GM19455 (cell line): ENCODE data around the gene SYNDIG1.

Source experiments
- ATAC-seq: cut with Tn5 transposase; IDR thresholded peaks from one replicate; pipeline ENCODE4 v1.9.1; 2021; ENCODE audit not compliant: unreplicated experiment

Gene SYNDIG1

DNA sequence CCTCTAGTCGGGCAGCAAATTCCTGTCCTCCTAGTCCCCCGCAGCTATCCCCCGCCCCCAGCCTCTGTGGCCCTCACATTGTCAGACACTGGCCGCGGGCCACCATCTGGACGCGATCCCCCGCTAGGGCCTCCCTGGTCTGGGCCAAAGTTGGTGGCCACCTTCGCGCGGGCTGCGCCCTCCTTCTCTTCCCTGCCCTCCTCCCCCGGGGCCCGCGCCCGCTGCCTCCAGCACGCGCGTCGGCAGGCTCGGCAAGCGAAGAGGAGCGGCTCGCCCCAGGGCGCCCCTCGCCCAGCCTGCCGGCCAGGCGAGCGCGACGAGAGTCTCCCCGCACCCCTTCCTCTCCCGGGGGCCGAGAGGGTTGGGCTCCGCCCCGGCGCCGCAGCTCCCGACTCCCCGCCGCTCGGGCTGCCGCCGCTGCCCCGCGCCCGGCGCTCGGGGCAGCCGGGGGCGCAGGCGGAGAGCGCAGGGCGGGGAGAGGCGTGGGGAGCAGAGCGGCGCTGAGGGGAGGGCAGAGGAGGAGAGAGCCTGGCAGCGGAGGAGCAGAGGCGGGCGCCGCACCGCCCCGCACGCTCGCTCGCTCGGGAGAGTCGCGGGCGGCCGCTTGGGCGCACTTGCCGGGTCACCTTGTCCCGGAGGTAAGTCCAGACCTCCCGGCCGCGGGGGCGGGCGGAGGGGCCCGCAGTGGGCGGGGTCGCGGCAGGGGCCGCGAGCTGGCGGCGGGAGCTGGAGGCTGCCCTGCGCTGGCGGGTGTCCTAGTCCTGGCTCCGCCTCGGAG lies at the start of gene SYNDIG1:
Gene SYNDIG1 (plus strand): TSS at position 514 of the 778 bp plus-strand sequence. CDS start 73,469 bp downstream, outside the sequence.
- ATAC-seq = no peak

DNA sequence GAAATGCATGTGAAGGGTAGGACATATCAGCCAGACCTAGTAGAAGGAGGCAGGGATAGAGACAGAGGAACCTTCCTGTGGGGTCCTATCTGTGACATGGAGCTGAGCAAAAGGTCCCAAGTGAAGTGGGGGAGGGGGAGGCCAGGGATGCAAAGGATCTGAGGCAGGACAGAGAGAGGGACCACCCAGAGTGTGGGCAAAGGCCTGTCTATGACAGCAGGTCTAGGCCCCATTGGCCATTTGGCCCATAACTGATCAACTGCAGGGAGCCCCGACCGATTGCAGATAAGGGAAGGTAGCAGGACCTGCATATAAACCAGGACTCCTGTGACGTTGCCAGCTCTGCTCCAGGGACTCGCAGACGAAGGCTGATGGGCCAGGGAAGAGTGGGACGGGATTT lies 49.6 kb upstream of the SYNDIG1 start:
- ATAC-seq = no peak

DNA sequence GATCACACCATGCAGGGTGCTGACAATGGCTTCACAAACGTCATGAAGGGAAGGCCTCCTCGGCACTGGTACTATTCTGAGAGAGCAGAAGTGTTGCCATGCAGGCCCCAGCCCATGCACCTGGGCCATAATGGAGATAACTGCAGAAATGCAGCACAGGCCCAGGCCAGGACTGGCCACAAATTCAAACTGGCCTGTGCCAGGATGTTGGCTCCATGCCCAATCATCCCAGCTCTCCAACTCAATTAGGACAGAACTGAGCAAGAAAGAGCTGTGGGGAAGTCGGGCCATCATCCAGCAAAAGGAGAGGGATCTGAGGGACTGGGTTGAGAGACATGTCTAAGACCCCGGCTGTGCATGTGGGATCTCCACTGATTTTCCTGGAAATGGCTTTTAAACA lies 48.9 kb upstream of the SYNDIG1 start:
- no peak for ATAC-seq

DNA sequence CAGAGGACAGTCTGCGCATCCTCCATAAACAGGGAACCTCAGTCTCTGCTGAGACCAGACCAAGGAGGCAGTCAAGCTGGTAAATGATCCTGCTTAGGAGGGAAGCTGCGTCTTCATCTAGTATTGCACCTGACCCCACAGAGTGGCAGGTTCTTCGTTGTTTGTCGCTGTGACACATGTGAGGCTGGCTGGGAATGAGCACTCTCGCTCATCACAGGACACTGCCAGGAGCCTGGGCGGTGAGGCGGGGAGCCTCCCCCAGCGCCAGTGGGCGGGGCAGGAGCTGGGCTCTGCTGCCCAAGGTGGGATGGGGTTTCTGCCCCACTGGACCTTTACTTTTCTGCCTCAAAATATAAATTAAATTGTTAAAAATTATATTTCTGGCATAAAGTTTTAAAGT lies 48.4 kb upstream of the SYNDIG1 start:
- ATAC-seq = no peak

DNA sequence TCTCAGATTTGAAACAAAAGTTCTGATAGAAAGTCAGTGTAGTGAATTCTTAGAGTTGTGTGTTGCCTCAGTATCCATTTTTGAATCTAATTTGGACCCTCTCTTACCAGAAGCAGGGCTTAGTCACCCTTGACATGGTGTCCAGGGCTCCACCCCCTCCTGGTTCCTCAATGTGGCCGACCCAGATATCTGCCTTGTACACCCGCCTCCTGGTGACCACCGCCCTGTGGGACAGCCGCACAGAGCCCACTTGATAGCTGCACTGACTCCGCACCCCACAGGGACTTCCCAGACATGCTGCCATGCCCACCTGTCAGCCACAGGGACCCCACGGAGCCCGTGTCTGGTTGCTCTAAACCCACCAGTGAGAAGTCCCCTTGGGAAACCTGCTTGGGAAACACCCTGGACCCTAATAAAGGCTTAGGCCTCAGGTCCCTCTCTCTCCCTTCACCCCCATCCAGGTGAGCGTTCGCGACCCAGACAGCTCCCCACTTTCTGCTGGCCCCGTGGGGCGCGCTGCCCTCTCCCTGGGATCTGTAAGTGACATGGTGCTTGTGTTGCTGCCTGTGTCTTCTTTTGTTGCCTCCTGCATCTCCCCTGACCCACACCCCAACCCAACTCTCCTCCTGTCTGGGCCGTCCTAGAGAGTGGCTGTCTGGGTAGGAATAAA lies 47.2 kb upstream of the SYNDIG1 start:
- no peak for ATAC-seq

DNA sequence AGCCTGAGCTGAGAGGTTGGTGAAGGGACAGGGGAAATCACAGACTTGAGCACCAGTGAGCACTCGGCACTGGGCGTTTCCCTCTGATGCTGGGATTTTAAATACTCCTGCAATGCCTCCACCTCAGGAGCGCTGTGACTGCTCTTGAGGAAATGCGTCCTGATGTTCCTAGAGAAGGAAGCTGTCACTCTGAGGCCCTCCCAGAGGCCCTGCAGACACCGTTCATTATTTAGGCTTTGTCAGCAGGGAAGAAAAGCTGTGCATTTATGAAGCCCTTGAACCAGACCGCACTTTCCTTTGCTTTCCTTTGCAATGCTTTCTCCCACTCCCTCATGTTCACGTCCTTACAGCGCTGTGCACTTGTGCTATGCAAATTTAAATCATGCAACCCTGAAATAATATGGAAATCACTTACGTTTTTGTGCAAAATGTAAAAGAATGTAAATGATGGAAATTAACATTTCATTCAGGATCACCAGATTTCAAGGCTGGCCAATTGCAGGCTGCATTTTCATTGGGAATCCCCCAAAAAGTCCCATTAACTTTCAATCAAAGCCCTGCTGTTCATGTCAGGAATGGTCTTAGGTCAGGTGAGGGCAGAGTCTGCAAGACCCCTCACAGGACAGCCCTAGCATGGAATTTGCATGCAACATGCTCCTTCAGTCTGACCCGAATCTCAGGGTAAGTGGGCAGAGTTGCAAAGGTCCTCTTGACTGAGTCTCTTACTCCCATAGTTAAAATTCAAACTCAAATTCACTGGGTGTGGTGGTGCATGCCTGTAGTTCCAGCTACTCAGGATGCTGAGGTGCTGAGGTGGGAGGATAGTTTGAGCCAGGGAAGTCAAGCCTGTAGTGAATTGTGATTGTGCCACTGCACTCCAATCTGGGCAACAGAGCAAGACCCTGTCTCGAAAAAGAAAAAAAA lies 45.8 kb upstream of the SYNDIG1 start:
- no peak for ATAC-seq

GRCh38 chr20:24425523-24426135 lies 43.8 kb upstream of the SYNDIG1 start:
- ATAC-seq = no peak

GRCh38 chr20:24431279-24432045 lies 38.0 kb upstream of the SYNDIG1 start:
- ATAC-seq = no peak

GRCh38 chr20:24432046-24432442 lies 37.4 kb upstream of the SYNDIG1 start:
- no peak for ATAC-seq

- no peak for ATAC-seq
Measured at GRCh38 chr20:24436160-24436559, 33.3 kb upstream of the SYNDIG1 start.

DNA sequence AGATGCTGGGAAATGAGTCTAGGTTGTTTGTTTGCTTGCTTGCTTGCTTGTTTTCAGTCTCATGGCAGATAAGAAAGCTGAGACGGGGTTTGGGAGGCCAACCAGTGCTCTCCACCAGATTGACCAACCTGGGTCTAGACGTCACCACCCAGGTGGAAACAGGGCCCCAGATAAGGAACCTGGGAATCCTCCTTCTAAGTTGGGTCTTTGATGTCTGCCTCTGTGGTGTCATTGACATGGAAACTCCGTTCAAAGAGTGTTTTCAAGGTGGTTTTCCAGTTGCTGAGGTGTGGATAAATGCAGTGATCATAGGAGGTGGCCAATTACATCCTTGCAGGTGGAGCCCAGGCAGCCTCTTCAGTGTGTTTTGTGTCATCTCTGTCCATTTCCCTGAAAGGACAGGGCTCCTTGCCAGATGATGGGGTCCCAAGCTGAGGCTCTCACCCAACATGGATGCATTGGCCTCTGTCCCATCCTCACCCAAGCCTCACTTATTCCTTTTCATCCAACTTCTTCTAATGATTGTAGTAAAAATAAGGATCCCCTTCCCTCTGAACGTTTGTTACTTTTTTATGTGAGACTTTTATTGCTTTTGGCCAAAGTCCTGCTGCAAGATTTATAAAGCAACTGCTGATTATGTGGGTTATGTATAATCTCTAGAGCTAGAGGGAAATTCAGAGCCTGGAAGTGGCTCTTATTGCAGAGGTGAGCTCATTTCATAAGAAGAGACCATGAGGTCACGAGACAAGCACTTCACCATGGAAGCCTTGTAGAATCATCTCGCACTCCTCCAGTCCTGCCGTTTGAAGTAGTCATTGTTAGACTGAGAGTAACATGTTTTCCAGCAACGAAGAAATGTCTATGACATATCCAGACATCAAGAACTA lies 32.0 kb upstream of the SYNDIG1 start:
- no peak for ATAC-seq

DNA sequence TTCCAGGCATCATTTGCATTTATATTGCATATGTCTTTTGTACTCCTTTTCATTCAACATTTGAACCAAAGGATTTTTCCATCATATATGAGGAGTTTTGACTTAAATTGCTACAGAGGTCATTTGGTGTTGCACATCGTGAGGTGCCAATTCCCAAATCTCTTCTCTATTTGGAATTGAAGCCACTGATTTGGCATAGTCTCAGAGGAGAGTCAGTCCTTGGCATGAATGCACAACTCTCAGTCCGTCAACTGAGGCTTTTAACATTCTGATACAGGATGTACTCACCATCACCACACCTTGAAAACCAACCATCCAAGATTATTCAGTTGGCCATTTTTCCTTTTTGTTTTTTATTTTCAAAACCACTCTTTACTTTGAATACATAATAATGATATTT lies 31.1 kb upstream of the SYNDIG1 start:
- ATAC-seq = no peak

- no peak for ATAC-seq
Measured at GRCh38 chr20:24439737-24440387, 29.6 kb upstream of the SYNDIG1 start.

DNA sequence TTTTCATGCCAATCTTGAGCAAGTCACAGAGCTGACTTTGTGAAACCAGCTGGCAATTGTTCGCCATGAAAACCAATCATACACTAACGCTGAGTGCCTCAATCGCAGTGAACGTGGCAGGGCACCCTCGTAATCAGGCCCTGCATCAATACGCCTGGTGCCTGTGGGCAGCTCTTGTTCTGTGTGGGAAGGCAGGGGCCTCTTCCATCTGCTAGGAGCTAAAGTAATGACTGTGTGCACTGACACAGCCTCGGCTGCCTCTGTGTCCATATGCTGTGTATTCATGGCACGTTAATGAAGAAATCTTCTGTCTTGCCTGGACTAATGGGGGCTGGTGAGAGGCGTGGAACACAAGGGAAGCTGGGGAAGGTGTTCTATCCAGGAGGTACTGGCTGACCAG lies 27.8 kb upstream of the SYNDIG1 start:
- ATAC-seq = no peak

DNA sequence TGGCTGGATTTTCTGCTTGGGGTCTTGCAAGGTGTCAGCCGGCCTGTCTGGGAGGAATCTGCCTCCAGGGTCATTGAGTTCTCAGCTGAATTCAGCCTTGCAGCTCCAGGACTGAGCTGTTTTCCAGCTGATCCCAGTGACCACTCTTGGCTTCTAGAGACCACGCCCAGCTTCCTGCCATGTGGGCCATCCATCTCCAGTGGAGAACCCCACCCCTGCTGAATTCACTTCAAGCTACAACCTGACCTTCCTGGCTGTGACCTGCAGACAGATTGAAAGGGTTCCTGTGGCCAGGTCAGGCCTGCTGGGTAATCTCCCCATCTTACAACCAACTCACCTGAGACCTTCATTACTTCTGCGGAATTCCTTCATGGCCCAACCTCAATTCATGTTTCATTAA lies 26.5 kb upstream of the SYNDIG1 start:
- ATAC-seq = no peak

DNA sequence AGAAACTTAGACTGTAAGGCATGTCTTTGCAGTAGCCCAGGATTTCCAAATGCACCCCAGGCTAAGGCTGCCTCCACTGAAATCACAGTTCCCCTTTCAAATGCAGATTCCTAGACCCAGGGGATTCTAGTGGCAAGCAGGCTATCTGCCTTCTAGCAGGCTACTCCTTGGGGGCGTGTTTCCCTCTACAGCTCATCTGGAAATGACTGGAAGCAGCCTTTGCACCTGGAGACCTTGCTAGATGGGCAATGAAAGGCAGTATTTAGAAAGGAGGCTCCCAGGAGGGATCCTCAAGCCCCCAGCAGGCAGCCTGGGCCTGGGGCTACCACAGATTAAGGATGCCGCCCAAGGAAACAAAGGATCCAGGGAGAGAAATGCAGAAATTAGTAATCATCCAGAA lies 26.0 kb upstream of the SYNDIG1 start:
- ATAC-seq = no peak

- ATAC-seq = no peak
Measured at GRCh38 chr20:24444526-24445190, 24.8 kb upstream of the SYNDIG1 start.

DNA sequence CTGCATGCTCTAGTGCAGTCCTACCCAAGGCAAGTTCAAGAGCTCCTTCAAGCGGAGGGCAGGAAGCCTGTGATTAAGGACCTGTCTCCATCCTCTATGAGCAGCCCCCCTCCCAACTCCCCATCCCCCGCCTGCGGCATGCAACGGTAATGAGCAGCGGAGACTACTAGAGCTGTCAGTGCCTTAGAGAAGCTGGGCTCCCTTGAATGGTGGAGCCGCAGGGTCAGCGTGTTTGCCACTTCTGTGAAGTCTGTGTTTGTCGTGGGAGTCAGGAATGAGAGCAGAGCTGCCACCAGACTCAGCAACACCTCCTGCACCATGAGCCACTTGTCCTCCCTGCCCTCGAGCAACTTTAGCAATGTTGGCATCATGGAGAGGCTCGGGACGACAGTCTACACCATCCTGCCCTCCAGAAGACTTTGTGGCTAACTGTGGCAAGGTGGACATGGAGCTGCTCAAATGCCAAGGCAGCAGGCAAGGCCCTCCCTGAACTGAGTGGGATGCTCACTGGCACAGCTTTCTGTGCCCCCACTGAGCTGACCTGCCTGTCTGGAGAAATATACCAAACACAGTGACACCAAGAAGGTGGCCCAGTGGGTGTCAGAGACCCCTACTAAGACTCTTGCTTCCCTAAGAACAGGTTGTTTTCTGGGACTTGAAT lies 23.8 kb upstream of the SYNDIG1 start:
- ATAC-seq = no peak
